Dendritic cell treated with granulocyte-macrophage colony-stimulating factor and Interleukin-4, amounts not matched to agents 40 ng/mL and 50 ng/mL, for 4 days (primary cell): ENCODE measurements around the gene CENPX.

Experiments
- H3K27ac Mint-ChIP-seq: one replicate; pipeline ENCODE4 v1.8.0; 2022; ENCODE audit warnings: mild to moderate bottlenecking, mixed read lengths
- H3K27me3 Mint-ChIP-seq: one replicate; pipeline ENCODE4 v1.8.0; 2022; ENCODE audit warnings: mild to moderate bottlenecking, mixed read lengths
- H3K36me3 Mint-ChIP-seq: one replicate; pipeline ENCODE4 v1.8.0; 2022; ENCODE audit warnings: low read depth, mixed read lengths
- H3K4me1 Mint-ChIP-seq: one replicate; pipeline ENCODE4 v1.8.0; 2022; ENCODE audit warnings: low read depth, mixed read lengths
- H3K4me3 Mint-ChIP-seq: one replicate; pipeline ENCODE4 v1.8.0; 2022; ENCODE audit warnings: mild to moderate bottlenecking, moderate library complexity, mixed read lengths
- H3K9me3 Mint-ChIP-seq: one replicate; pipeline ENCODE4 v1.8.0; 2022; ENCODE audit warnings: mixed read lengths
- intact Hi-C: fragments of 100-400 bp; cut with micrococcal nuclease; formaldehyde crosslinking; loops from one replicate; pipeline ENCODE4 v1.15.0; 2022

CENPX gene

GRCh38 chr17:82001571-82002056 lies 21.1 kb downstream of the CENPX start:
- H3K27ac Mint-ChIP-seq: no peak overlapping the region
- peaks cover 11% of the 10 kb centered on the region for H3K4me1 Mint-ChIP-seq
- no peaks in the 10 kb centered on the region for H3K27me3 Mint-ChIP-seq
- H3K4me3 Mint-ChIP-seq: no peak overlapping the region
- H3K9me3 Mint-ChIP-seq: no peaks in the 10 kb centered on the region
- intact Hi-C loops: no loop called here
- H3K36me3 Mint-ChIP-seq: peaks cover 58% of the 10 kb centered on the region

GRCh38 chr17:82000803-82001570 lies 21.7 kb downstream of the CENPX start:
- Mint-ChIP-seq H3K4me3 (no peak overlapping the region), H3K9me3 (no peaks in the 10 kb centered on the region), H3K4me1 (peaks cover 11% of the 10 kb centered on the region), H3K27me3 (no peaks in the 10 kb centered on the region), H3K27ac (peak overlapping the region; percentile 26), H3K36me3 (peaks cover 58% of the 10 kb centered on the region)
- intact Hi-C loops: no loop called here

GRCh38 chr17:81999976-82000802 lies 22.5 kb downstream of the CENPX start:
- Mint-ChIP-seq H3K27me3 (no peaks in the 10 kb centered on the region), H3K4me3 (no peak overlapping the region)

GRCh38 chr17:81999587-81999975 lies 23.1 kb downstream of the CENPX start:
- H3K4me1 Mint-ChIP-seq: peaks cover 11% of the 10 kb centered on the region
- H3K27me3 Mint-ChIP-seq: no peaks in the 10 kb centered on the region
- H3K36me3 Mint-ChIP-seq: peaks cover 61% of the 10 kb centered on the region
- peak overlapping the region; percentile 26 for H3K27ac Mint-ChIP-seq
- intact Hi-C loops: no loop called here
- no peak overlapping the region for H3K4me3 Mint-ChIP-seq
- H3K9me3 Mint-ChIP-seq: no peaks in the 10 kb centered on the region

More at GRCh38 chr17:81999976-82000802, 22.5 kb downstream of the CENPX start:
- H3K27ac Mint-ChIP-seq: peak overlapping the region; percentile 26
- no peaks in the 10 kb centered on the region for H3K9me3 Mint-ChIP-seq
- intact Hi-C loops: no loop called here
- H3K36me3 Mint-ChIP-seq: peaks cover 61% of the 10 kb centered on the region
- H3K4me1 Mint-ChIP-seq: peaks cover 11% of the 10 kb centered on the region

- Mint-ChIP-seq H3K27me3 (no peaks in the 10 kb centered on the region), H3K36me3 (peaks cover 64% of the 10 kb centered on the region), H3K4me3 (no peak overlapping the region), H3K4me1 (peaks cover 11% of the 10 kb centered on the region), H3K9me3 (no peaks in the 10 kb centered on the region), H3K27ac (no peak overlapping the region)
- intact Hi-C loops: no loop called here
Observed at GRCh38 chr17:81998691-81999438, 23.8 kb downstream of the CENPX start.

- H3K27ac Mint-ChIP-seq: no peak overlapping the region
- H3K9me3 Mint-ChIP-seq: no peaks in the 10 kb centered on the region
- peaks cover 11% of the 10 kb centered on the region for H3K4me1 Mint-ChIP-seq
- H3K4me3 Mint-ChIP-seq: no peak overlapping the region
- H3K27me3 Mint-ChIP-seq: no peaks in the 10 kb centered on the region
- H3K36me3 Mint-ChIP-seq: peaks cover 65% of the 10 kb centered on the region
- intact Hi-C loops: no loop called here
Observed at GRCh38 chr17:81998212-81998611, 24.5 kb downstream of the CENPX start.

GRCh38 chr17:81996757-81997441 lies 25.8 kb downstream of the CENPX start:
- Mint-ChIP-seq H3K27ac (no peak overlapping the region), H3K27me3 (no peaks in the 10 kb centered on the region), H3K9me3 (no peaks in the 10 kb centered on the region), H3K4me3 (no peak overlapping the region), H3K4me1 (peaks cover 11% of the 10 kb centered on the region), H3K36me3 (peaks cover 62% of the 10 kb centered on the region)
- intact Hi-C loops: no loop called here

- intact Hi-C loops: no loop called here
- Mint-ChIP-seq H3K27me3 (no peaks in the 10 kb centered on the region), H3K4me3 (no peak overlapping the region), H3K36me3 (peaks cover 69% of the 10 kb centered on the region), H3K4me1 (peaks cover 11% of the 10 kb centered on the region), H3K27ac (no peak overlapping the region), H3K9me3 (no peaks in the 10 kb centered on the region)
Observed at GRCh38 chr17:81996232-81996756, 26.4 kb downstream of the CENPX start.

GRCh38 chr17:81995463-81996231 lies 27.0 kb downstream of the CENPX start:
- peaks cover 11% of the 10 kb centered on the region for H3K4me1 Mint-ChIP-seq
- H3K27me3 Mint-ChIP-seq: no peaks in the 10 kb centered on the region
- no peak overlapping the region for H3K4me3 Mint-ChIP-seq
- intact Hi-C loops: no loop called here
- H3K27ac Mint-ChIP-seq: no peak overlapping the region
- peaks cover 75% of the 10 kb centered on the region for H3K36me3 Mint-ChIP-seq
- no peaks in the 10 kb centered on the region for H3K9me3 Mint-ChIP-seq

GRCh38 chr17:81994593-81995462 lies 27.9 kb downstream of the CENPX start:
- no peaks in the 10 kb centered on the region for H3K9me3 Mint-ChIP-seq
- intact Hi-C loops: no loop called here
- peaks cover 81% of the 10 kb centered on the region for H3K36me3 Mint-ChIP-seq
- H3K4me1 Mint-ChIP-seq: peaks cover 4% of the 10 kb centered on the region
- H3K4me3 Mint-ChIP-seq: no peak overlapping the region
- H3K27me3 Mint-ChIP-seq: no peaks in the 10 kb centered on the region
- H3K27ac Mint-ChIP-seq: no peak overlapping the region

GRCh38 chr17:81993729-81994592 lies 28.7 kb downstream of the CENPX start:
- H3K36me3 Mint-ChIP-seq: peaks cover 85% of the 10 kb centered on the region
- intact Hi-C loops: no loop called here
- no peaks in the 10 kb centered on the region for H3K4me1 Mint-ChIP-seq
- H3K27me3 Mint-ChIP-seq: no peaks in the 10 kb centered on the region
- H3K9me3 Mint-ChIP-seq: no peaks in the 10 kb centered on the region
- H3K27ac Mint-ChIP-seq: no peak overlapping the region
- no peak overlapping the region for H3K4me3 Mint-ChIP-seq
